Fibroblast of the aortic adventitia (primary cell): ENCODE results near the gene LRMDA. TPM values are rescaled to one million over a fixed set of nuclear protein-coding genes. Genes with fewer than 3 reads are reported as not detected.
"Not testable (repeated sequence)": the region's sequence is repeated elsewhere in the genome, so short reads cannot be mapped to it uniquely, and the experiment has no call there.

Source experiments
- DNase-seq: peaks from one replicate; pipeline ENCODE4 v3.0.0-alpha.2; 2010; ENCODE audit warnings: low read depth
- H3K4me3 ChIP-seq: 2 replicates; pipeline ENCODE4 v1.5.1; 2011; ENCODE audit warnings: low read depth, mild to moderate bottlenecking, control low read depth, low read length, moderate library complexity
- CTCF ChIP-seq: IDR thresholded peaks from 2 replicates; pipeline ENCODE4 v1.5.1; 2011; ENCODE audit warnings: mild to moderate bottlenecking, low read length, control low read depth, inconsistent platforms; ENCODE audit not compliant: insufficient read depth
- total RNA-seq: library from RNA; depleted of rRNA; stranded (reverse); fragments of >200 nt; gene quantifications from 2 replicates; pipeline ENCODE4 v1.2.3, GENCODE V29; 2012; ENCODE audit warnings: low replicate concordance

LRMDA gene
- total RNA-seq, 1 donor: 6.3 TPM

- no peak for TF ChIP-seq CTCF
- no peak overlapping the region for H3K4me3 ChIP-seq
- DNase-seq: no peak
Measured at GRCh38 chr10:75616874-75617478, 185.6 kb downstream of the LRMDA start.

DNA sequence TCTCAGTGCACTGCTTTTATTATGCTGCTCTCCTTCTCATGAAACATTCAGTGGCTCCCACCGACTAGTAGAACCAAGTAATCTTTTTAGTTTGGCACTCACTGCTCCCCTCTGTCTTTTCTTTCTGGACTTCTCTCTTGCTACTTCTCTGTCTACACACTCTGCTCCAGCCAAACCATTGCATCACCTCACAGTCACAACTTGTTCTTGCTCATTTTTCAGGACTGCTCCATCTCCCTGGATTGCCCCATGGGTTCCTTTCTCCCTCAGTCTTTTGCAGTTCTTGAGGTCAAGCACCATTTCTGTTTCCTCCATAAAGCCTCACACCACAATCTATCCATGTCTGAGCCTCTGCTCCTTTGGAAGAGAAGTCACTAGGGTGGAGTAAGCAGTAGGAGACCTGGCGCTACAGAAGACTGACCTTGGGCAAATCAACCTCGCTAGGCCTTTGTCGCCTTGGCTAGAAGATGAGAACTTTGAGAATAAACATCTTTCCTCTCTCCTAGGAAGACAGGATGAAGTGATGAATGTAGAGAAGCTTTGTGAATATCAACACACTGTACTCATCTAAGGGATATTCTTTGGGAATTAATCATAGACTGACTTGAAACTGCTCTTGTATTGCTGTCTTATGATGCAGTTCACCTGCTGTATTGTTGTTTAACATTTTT, 186.2 kb downstream of the LRMDA start:
- TF ChIP-seq CTCF: no peak
- DNase-seq: peak; percentile 40
- no peak overlapping the region for H3K4me3 ChIP-seq

- DNase-seq: no peak
- H3K4me3 ChIP-seq: no peak overlapping the region
- no peak for TF ChIP-seq CTCF
Measured at GRCh38 chr10:75619635-75620034, 188.2 kb downstream of the LRMDA start.

DNA sequence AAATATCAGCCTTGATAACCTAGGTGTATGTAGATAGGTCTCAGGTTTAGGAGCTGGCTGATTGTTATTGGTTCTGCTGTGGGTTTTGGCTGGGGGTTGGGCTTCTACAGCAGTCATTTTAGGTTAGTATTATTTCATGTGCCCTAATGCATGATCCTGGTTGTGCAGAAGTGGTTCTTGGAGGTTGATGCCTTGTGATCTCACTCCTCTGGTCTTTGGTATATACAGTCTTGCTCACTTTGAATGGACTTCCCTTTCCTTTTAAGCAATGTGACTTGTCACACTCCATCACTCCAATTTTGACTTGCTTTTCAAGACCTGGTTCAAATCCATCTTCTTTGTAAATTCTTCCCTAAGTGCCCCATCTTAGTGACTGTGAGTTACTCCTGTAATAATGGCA, 188.9 kb downstream of the LRMDA start:
- no peak overlapping the region for H3K4me3 ChIP-seq
- no peak for DNase-seq
- TF ChIP-seq CTCF: no peak

DNA sequence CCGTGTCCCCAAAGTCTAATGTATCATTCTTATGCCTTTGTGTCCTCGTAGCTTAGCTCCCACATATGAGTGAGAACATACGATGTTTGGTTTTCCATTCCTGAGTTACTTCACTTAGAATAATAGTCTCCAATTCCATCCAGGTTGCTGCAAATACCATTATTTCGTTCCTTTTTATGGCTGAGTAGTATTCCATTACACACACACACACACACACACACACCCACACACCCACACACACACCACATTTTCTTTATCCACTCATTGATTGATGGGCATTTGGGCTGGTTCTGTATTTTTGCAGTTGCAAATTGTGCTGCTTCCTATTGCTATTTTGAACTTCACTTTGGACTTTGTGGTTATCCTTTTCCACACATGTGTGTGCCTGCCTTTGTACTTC, 189.6 kb downstream of the LRMDA start:
- DNase-seq, H3K4me3 ChIP-seq: not testable (repeated sequence)

DNA sequence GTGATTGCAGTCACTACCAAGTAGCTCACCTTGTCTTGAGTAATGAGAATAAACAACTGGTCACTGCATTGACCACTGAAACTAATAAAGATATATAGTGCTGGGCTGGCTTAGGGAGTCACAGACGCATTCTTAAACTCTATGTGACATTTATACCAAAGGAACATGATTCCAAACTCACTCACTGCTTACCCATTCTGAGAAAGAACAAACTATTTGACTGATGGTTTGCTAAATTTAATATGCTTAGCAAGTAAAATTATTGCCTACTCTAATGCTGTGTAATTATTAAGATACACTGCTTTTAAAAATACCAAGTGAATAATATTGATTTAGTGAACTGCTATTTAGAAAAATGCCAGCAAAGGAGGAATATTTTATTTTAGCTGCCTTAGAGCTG, 191.1 kb downstream of the LRMDA start:
- no peak for DNase-seq
- TF ChIP-seq CTCF: no peak
- no peak overlapping the region for H3K4me3 ChIP-seq

DNA sequence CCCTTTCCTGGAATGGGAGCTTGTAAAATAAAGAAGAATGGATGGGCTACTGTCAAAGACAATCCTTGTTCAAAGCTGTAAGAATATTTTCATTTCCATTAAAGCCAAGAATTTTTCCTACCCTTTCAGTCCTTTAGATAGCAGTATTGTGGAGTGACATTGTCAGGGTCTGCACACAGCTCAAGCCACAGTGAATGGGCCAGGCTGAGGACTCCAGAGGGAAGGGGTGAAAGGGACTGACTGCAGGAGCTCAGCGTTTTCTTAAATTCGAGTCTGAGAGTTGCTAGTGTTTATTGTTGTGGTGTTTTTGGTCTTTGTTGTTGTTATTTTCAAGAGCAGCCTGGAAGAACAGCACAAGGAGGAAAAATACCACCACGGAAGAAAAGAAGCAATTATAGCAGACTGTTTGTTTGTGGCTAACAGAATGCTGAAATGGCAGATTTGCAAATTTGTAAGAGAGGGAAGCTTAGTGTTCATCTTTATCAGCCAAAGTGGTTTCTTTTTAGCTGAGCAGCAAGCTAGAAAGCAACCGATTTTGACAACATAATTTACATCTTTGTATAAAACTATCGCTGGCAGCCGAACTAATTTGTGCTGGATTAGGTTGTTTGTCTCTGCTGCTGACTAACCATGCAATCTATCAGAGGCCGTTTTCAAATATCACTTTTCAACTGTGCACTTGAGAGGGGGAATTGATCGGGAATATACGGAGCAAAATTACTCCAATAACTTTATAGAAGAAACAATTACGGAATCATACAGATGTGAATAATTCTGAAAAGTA, 192.1 kb downstream of the LRMDA start:
- no peak overlapping the region for H3K4me3 ChIP-seq
- DNase-seq: no peak
- TF ChIP-seq CTCF: no peak
